NCI-H1694 treated with DMSO at 0.1 percent for 48 hours (cell line): ENCODE data around the gene SORT1.
"Not testable (repeated sequence)": the region's sequence is repeated elsewhere in the genome, so short reads cannot be mapped to it uniquely, and the experiment has no call there.

ENCODE experiments used
- DNase-seq: peaks from one replicate; lab custom pipeline; 2025; lab: John Stamatoyannopoulos, UW

Gene SORT1

GRCh38 chr1:109379907-109380306, 17.8 kb downstream of the SORT1 start:
- no peak for DNase-seq

- no peak for DNase-seq
These were observed 18.3 kb downstream of the SORT1 start for GRCh38 chr1:109379422-109379821.

GRCh38 chr1:109377698-109378097, 20.0 kb downstream of the SORT1 start:
- no peak for DNase-seq

- not testable (repeated sequence) for DNase-seq
These were observed 24.0 kb downstream of the SORT1 start for GRCh38 chr1:109373696-109374095.

GRCh38 chr1:109373126-109373525, 24.6 kb downstream of the SORT1 start:
- no peak for DNase-seq

- DNase-seq: no peak
These were observed 25.4 kb downstream of the SORT1 start for GRCh38 chr1:109372281-109372680.

- DNase-seq: no peak
These were observed 26.4 kb downstream of the SORT1 start for GRCh38 chr1:109371341-109371739.

- no peak for DNase-seq
These were observed 26.9 kb downstream of the SORT1 start for GRCh38 chr1:109370712-109371340.

- DNase-seq: no peak
These were observed 28.5 kb downstream of the SORT1 start for GRCh38 chr1:109369167-109369746.

- DNase-seq: no peak
These were observed 29.3 kb downstream of the SORT1 start for GRCh38 chr1:109368464-109368863.

- no peak for DNase-seq
These were observed 30.1 kb downstream of the SORT1 start for GRCh38 chr1:109367626-109368025.

GRCh38 chr1:109365642-109366204, 32.0 kb downstream of the SORT1 start:
- DNase-seq: no peak

- no peak for DNase-seq
These were observed 36.1 kb downstream of the SORT1 start for GRCh38 chr1:109361649-109362048.

GRCh38 chr1:109361069-109361468, 36.6 kb downstream of the SORT1 start:
- no peak for DNase-seq

GRCh38 chr1:109357616-109358015, 40.1 kb downstream of the SORT1 start:
- DNase-seq: no peak

GRCh38 chr1:109356915-109357314, 40.8 kb downstream of the SORT1 start:
- no peak for DNase-seq

GRCh38 chr1:109356505-109356904, 41.2 kb downstream of the SORT1 start:
- DNase-seq: no peak

- no peak for DNase-seq
These were observed 42.8 kb downstream of the SORT1 start for GRCh38 chr1:109354929-109355328.

- DNase-seq: no peak
These were observed 46.3 kb downstream of the SORT1 start for GRCh38 chr1:109351457-109351856.

GRCh38 chr1:109350655-109351054, 47.1 kb downstream of the SORT1 start:
- no peak for DNase-seq

GRCh38 chr1:109350182-109350581, 47.5 kb downstream of the SORT1 start:
- DNase-seq: no peak

GRCh38 chr1:109347511-109347910, 50.2 kb downstream of the SORT1 start:
- no peak for DNase-seq
